HCT116 (cell line): Measurements from ENCODE around the gene EDN2.

Experiments
- EGR1 ChIP-seq: IDR thresholded peaks from 2 replicates; pipeline ENCODE4 v1.6.1; 2012; ENCODE audit warnings: low read depth
- EZH2 ChIP-seq: fragments of 200-600 bp; sonication (generic); IDR thresholded peaks from 2 replicates; pipeline ENCODE4 v1.6.1; 2017; ENCODE audit warnings: antibody characterized with exemption, mixed run types
- FOSL1 ChIP-seq: IDR thresholded peaks from 2 replicates; pipeline ENCODE4 v1.6.1; 2012; ENCODE audit warnings: low read depth
- JUND ChIP-seq: IDR thresholded peaks from 2 replicates; pipeline ENCODE4 v1.6.1; 2012
- POLR2A ChIP-seq: IDR thresholded peaks from 2 replicates; pipeline ENCODE4 v1.7.0; 2011; ENCODE audit warnings: borderline replicate concordance; ENCODE audit not compliant: insufficient read depth, insufficient read length; ENCODE audit errors: extremely low read depth
- POLR2AphosphoS5 ChIP-seq: IDR thresholded peaks from 2 replicates; pipeline ENCODE4 v1.6.1; 2011; ENCODE audit warnings: mild to moderate bottlenecking, low read depth, low read length, moderate library complexity
- RAD21 ChIP-seq: IDR thresholded peaks from 2 replicates; pipeline ENCODE4 v1.6.1; 2012; ENCODE audit warnings: low read depth, mild to moderate bottlenecking
- YY1 ChIP-seq: IDR thresholded peaks from 2 replicates; pipeline ENCODE4 v1.6.1; 2011; ENCODE audit warnings: low read length, low read depth, moderate library complexity, mild to moderate bottlenecking; ENCODE audit not compliant: insufficient replicate concordance; ENCODE audit errors: extremely low read depth
- ZFX ChIP-seq: fragments of 450-650 bp; IDR thresholded peaks from 2 replicates; pipeline ENCODE4 v1.6.1; 2017
- ZNF274 ChIP-seq: fragments of 200-500 bp; sonication (Bioruptor generic); IDR thresholded peaks from 2 replicates; pipeline ENCODE4 v1.6.1; 2014; ENCODE audit warnings: mild to moderate bottlenecking, low read depth, low read length, inconsistent platforms
- TF ChIP-seq, protein P1 (sequence below), 3 experiments: fragments of 200-600 bp in 1 of 3; sonication (generic) in 1 of 3; IDR thresholded peaks in 2 of 3; conservative IDR thresholded peaks in 1 of 3; 2 replicates each; pipeline ENCODE4 v1.5.1; 2012 to 2017; ENCODE audit warnings: low read depth in 2 of 3, low read length in 2 of 3, antibody characterized with exemption in 1 of 3, borderline replicate concordance in 1 of 3, control low read depth in 1 of 3, mild to moderate bottlenecking in 1 of 3, mixed read lengths in 1 of 3, mixed run types in 1 of 3, moderate library complexity in 1 of 3; ENCODE audit not compliant: insufficient read depth in 1 of 3
- TF ChIP-seq, protein P2 (sequence below): IDR thresholded peaks from 2 replicates; pipeline ENCODE4 v1.6.1; 2012
- TF ChIP-seq, protein P3 (sequence below): IDR thresholded peaks from 2 replicates; pipeline ENCODE4 v1.6.1; 2012; ENCODE audit warnings: low read depth

DNA sequence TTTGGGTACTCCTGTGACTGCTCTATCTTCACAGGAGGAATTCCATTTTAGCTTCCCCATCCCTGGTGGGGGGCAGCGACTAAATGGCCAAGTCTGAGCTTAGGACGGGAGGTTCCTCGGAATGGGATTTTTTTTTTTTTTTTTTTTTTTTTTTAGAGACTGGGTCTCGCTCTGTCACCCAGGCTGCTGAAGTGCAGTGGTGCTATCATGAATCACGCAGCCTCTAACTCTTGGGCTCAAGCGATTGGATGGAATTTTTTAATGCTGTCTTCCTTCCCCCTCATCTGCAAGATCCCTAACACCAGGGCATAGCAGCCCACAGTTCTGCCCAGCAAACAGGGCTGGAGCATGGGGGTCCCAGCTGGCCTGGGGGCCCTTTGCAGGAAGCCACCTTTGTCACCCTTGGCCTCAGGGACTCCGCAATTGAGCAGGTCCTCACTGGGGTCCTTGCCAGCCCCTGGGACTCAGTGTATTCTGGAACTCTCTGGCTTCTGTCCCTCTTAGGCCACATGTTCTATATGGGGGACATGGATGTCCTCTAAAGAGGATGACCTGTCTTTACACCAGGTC lies 13.1 kb upstream of the EDN2 start:
- TF ChIP-seq ZFX = no peak
- TF ChIP-seq, protein P1, sequence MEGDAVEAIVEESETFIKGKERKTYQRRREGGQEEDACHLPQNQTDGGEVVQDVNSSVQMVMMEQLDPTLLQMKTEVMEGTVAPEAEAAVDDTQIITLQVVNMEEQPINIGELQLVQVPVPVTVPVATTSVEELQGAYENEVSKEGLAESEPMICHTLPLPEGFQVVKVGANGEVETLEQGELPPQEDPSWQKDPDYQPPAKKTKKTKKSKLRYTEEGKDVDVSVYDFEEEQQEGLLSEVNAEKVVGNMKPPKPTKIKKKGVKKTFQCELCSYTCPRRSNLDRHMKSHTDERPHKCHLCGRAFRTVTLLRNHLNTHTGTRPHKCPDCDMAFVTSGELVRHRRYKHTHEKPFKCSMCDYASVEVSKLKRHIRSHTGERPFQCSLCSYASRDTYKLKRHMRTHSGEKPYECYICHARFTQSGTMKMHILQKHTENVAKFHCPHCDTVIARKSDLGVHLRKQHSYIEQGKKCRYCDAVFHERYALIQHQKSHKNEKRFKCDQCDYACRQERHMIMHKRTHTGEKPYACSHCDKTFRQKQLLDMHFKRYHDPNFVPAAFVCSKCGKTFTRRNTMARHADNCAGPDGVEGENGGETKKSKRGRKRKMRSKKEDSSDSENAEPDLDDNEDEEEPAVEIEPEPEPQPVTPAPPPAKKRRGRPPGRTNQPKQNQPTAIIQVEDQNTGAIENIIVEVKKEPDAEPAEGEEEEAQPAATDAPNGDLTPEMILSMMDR (IDR thresholded peaks at IDR 0.05 in 2 of 3, conservative IDR thresholded peaks at IDR 0.05 in 1 of 3; ENCODE audit: borderline replicate concordance in 1 of 3, insufficient read depth in 1 of 3, low read depth in 2 of 3, low read length in 2 of 3) = no peak
- TF ChIP-seq, protein P2, sequence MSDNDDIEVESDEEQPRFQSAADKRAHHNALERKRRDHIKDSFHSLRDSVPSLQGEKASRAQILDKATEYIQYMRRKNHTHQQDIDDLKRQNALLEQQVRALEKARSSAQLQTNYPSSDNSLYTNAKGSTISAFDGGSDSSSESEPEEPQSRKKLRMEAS = no peak
- TF ChIP-seq EZH2 = no peak
- no peak for TF ChIP-seq EGR1
- no peak for TF ChIP-seq FOSL1
- TF ChIP-seq POLR2A = no peak
- no peak for TF ChIP-seq ZNF274
- TF ChIP-seq, protein P3, sequence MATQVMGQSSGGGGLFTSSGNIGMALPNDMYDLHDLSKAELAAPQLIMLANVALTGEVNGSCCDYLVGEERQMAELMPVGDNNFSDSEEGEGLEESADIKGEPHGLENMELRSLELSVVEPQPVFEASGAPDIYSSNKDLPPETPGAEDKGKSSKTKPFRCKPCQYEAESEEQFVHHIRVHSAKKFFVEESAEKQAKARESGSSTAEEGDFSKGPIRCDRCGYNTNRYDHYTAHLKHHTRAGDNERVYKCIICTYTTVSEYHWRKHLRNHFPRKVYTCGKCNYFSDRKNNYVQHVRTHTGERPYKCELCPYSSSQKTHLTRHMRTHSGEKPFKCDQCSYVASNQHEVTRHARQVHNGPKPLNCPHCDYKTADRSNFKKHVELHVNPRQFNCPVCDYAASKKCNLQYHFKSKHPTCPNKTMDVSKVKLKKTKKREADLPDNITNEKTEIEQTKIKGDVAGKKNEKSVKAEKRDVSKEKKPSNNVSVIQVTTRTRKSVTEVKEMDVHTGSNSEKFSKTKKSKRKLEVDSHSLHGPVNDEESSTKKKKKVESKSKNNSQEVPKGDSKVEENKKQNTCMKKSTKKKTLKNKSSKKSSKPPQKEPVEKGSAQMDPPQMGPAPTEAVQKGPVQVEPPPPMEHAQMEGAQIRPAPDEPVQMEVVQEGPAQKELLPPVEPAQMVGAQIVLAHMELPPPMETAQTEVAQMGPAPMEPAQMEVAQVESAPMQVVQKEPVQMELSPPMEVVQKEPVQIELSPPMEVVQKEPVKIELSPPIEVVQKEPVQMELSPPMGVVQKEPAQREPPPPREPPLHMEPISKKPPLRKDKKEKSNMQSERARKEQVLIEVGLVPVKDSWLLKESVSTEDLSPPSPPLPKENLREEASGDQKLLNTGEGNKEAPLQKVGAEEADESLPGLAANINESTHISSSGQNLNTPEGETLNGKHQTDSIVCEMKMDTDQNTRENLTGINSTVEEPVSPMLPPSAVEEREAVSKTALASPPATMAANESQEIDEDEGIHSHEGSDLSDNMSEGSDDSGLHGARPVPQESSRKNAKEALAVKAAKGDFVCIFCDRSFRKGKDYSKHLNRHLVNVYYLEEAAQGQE = no peak
- no peak for TF ChIP-seq POLR2AphosphoS5
- no peak for TF ChIP-seq YY1
- TF ChIP-seq RAD21 = no peak
- no peak for TF ChIP-seq JUND
